GM12875 (cell line): ENCODE results near the gene FGD5.

Experiments used
- H3K4me3 ChIP-seq: one replicate; pipeline ENCODE4 v1.5.1; 2011; ENCODE audit warnings: low read depth, low read length, control low read depth
- TF ChIP-seq, protein P1 (sequence below): IDR thresholded peaks from 2 replicates; pipeline ENCODE4 v1.5.1; 2011; ENCODE audit warnings: low read depth, mild to moderate bottlenecking, control low read depth, inconsistent platforms, low read length, moderate library complexity, borderline replicate concordance; ENCODE audit not compliant: insufficient read depth

FGD5 gene

DNA sequence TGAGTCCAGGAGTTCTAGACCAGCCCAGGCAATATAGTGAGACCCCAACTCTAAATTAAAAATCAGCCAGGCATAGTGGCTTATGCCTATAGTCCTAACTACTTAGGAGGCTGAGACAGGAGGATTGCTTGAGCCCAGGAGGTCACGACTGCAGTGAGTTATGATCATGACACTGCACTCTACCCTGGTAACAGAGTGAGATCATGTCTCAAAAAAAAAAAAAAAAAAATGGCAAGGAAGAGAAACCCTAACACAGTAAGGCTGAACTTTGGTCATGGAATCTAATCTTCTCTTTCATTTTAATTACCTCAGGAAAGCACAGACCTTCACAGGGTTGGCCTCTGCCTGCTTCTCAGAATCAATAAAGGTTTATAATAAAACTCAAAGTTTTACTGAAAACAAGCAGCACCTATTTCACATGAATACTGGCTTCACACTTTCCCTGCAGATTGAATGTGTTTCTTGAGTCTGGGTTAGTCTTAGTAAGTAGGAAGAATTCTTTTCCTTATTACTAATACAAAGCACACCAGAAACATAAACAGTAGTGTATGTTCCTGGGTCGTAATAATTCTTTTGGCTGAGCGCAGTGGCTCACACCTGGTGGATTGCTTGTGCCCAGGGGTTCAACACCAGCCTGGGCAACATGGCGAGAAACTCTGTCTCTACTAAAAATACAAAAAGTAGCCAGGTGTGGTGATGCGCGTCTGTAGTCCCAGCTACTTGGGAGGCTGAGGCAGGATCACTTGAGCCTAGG is 117.0 kb downstream of the FGD5 start:
- TF ChIP-seq, protein P1, sequence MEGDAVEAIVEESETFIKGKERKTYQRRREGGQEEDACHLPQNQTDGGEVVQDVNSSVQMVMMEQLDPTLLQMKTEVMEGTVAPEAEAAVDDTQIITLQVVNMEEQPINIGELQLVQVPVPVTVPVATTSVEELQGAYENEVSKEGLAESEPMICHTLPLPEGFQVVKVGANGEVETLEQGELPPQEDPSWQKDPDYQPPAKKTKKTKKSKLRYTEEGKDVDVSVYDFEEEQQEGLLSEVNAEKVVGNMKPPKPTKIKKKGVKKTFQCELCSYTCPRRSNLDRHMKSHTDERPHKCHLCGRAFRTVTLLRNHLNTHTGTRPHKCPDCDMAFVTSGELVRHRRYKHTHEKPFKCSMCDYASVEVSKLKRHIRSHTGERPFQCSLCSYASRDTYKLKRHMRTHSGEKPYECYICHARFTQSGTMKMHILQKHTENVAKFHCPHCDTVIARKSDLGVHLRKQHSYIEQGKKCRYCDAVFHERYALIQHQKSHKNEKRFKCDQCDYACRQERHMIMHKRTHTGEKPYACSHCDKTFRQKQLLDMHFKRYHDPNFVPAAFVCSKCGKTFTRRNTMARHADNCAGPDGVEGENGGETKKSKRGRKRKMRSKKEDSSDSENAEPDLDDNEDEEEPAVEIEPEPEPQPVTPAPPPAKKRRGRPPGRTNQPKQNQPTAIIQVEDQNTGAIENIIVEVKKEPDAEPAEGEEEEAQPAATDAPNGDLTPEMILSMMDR = no peak

DNA sequence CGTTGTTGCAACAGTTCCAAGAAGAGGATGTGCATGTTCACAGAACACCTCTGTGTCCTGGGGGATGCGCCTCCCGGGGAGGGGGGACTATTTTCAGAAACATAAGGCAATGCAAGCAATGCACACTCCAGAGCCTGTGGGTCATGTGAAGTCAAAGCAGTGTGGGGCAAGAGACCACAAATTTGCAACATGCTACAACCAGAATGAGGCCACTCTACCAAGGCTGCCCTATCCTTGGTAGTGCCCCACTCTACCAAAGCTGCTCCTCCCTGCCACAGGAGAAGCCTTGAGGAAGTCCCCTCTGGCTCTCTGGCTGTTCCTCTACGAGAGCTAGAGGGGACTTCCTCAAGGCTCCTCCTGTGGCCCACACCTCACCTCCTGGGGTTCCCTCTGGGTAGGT is 120.2 kb downstream of the FGD5 start:
- TF ChIP-seq, protein P1 = no peak
- H3K4me3 ChIP-seq = no peak overlapping the region

More for the DNA sequence above, 117.0 kb downstream of the FGD5 start:
- H3K4me3 ChIP-seq = no peak overlapping the region

DNA sequence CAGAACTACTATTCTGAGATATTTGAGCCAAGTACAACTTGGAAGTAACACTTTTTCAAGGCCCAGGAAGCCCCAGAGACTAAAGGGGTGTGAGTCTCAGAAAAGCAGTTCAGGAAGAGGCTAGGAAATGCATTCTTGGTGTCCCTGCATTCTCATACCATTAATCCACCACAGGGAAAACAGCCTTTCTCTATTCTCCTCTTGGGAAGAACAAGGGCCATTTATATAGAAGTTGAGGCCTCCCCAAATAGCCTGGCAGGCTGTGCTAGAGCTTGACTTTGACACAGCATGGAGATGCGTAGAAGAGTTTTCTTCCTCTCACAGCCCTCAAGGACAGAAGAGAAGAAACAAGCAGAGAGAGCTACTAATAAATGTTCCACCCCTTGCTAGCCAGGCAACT is 123.1 kb downstream of the FGD5 start:
- TF ChIP-seq, protein P1 = no peak
- H3K4me3 ChIP-seq = no peak overlapping the region

DNA sequence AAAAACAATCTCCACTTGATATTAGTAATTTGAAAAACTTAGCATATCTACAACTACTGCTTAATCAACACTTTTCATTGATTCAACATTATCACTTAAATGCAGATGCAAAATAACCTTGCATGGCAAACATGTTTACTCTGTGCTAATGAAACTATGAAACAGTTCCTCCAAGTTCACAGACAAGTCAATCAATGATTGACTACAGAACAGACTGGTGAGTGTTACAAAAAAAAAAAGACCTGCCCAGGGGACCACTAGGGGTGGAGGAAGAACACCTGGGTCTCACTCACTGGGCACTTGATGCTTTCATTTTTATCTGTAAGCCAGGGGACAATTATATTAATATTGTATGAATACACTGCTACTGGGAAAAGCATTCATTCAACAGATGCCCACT is 124.3 kb downstream of the FGD5 start:
- TF ChIP-seq, protein P1 = no peak
- H3K4me3 ChIP-seq = no peak overlapping the region

DNA sequence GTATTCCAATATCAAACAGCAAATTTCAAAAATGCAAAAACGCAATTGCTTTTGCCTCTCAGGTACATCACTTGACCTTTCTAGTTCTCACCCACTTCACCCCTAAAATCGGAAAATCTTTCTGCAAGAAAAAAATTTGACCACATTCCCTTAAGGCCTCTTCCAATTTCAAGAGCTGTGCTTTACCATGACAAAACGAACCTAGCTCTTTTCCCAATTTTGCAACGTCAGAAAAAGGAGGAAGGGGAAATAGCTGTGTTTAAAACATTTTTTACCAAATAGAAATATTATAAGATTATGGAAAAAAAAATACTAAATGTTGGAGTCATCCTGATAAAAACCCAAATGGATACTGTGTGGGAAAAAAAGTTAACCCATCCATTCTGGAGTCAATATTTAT is 127.5 kb downstream of the FGD5 start:
- TF ChIP-seq, protein P1 = no peak
- H3K4me3 ChIP-seq = peak overlapping the region; percentile 93

DNA sequence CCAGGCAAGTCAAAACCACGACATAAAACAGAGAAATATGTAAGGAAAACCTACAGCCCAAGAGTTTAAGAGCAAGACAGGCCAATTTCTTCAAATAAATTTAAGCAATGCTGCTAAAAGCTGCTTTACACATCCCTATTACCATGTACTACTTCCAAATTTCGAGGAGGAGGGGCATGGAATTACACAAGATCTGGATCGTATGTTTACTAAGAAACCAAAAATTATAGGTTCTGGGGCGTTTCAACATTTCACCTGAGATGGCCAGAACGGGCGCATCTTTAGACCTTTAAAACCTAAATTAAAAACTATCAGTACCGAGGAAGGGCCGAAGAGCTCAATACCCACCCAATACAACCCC is 128.0 kb downstream of the FGD5 start:
- TF ChIP-seq, protein P1 = no peak

More for the DNA sequence above, 128.0 kb downstream of the FGD5 start:
- H3K4me3 ChIP-seq = peak overlapping the region; percentile 93
